Mesothelial cell of epicardium (in vitro differentiated cells): ENCODE results near the gene PSTPIP1. TPM values are rescaled to one million over a fixed set of nuclear protein-coding genes. Genes with fewer than 3 reads are reported as not detected.
A peak's percentile ranks its signal among the peaks of the same experiment; 100 is the strongest.

Source experiments
- DNase-seq, 2 experiments: peaks; one replicate each; pipeline ENCODE4 v3.0.0; 2021; ENCODE audit warnings: low spot score in 2 of 2; ENCODE audit not compliant: unreplicated experiment in 2 of 2
- H3K27ac Mint-ChIP-seq: 2 replicates; pipeline ENCODE4 v1.8.0; 2021; ENCODE audit warnings: mixed read lengths
- H3K27me3 Mint-ChIP-seq: 2 replicates; pipeline ENCODE4 v1.8.0; 2021; ENCODE audit warnings: low read depth, mixed read lengths
- H3K36me3 Mint-ChIP-seq: 2 replicates; pipeline ENCODE4 v1.8.0; 2021; ENCODE audit warnings: mixed read lengths
- H3K4me1 Mint-ChIP-seq: 2 replicates; pipeline ENCODE4 v1.8.0; 2021; ENCODE audit warnings: mixed read lengths
- H3K4me3 Mint-ChIP-seq: 2 replicates; pipeline ENCODE4 v1.8.0; 2021; ENCODE audit warnings: mild to moderate bottlenecking, moderate library complexity, mixed read lengths
- H3K9me3 Mint-ChIP-seq: 2 replicates; pipeline ENCODE4 v1.8.0; 2021; ENCODE audit warnings: mixed read lengths
- CTCF ChIP-seq: fragments of 200-600 bp; sonication (generic); IDR thresholded peaks from one replicate; pipeline ENCODE4 v1.5.0; 2021; ENCODE audit warnings: antibody characterized with exemption; ENCODE audit not compliant: unreplicated experiment
- total RNA-seq: library from RNA; stranded (reverse); gene quantifications from 3 replicates; pipeline ENCODE4 v1.2.1, GENCODE V29; 2021

The PSTPIP1 gene
- total RNA-seq, result 0.59 TPM in 1 of 3 replicates, not detected in the others

- DNase-seq, result no peak
- Mint-ChIP-seq H3K4me3 (no peak within 1 kb of the TSS), H3K36me3 (no peaks in the 10 kb centered on the region), H3K9me3 (no peaks in the 10 kb centered on the region), H3K27me3 (peaks cover 5% of the 10 kb centered on the region), H3K27ac (no peak within 1 kb of the TSS), H3K4me1 (no peaks in the 10 kb centered on the region)
- TF ChIP-seq CTCF, result no peak
These were observed at the start of gene PSTPIP1 for GRCh38 chr15:76994971-76995945. Gene PSTPIP1, plus strand, starts transcription at chr15:76995126. Its CDS starts 448 bp downstream, at chr15:76995574.

GRCh38 chr15:76945494-76946093, 49.3 kb upstream of the PSTPIP1 start:
- no peak for DNase-seq
- Mint-ChIP-seq H3K27ac (peak overlapping the region; percentile 45), H3K36me3 (peaks cover 44% of the 10 kb centered on the region), H3K9me3 (peaks cover 5% of the 10 kb centered on the region), H3K4me1 (peaks cover 11% of the 10 kb centered on the region), H3K4me3 (no peak overlapping the region), H3K27me3 (no peaks in the 10 kb centered on the region)
- no peak for TF ChIP-seq CTCF

GRCh38 chr15:76947454-76947853, 47.5 kb upstream of the PSTPIP1 start:
- Mint-ChIP-seq H3K27ac (no peak overlapping the region), H3K4me3 (no peak overlapping the region), H3K36me3 (peaks cover 42% of the 10 kb centered on the region), H3K27me3 (no peaks in the 10 kb centered on the region), H3K9me3 (peaks cover 5% of the 10 kb centered on the region), H3K4me1 (peaks cover 11% of the 10 kb centered on the region)
- no peak for TF ChIP-seq CTCF
- no peak for DNase-seq

GRCh38 chr15:76951220-76951619, 43.7 kb upstream of the PSTPIP1 start:
- Mint-ChIP-seq H3K27ac (peak overlapping the region; percentile 14), H3K4me3 (no peak overlapping the region), H3K9me3 (no peaks in the 10 kb centered on the region), H3K4me1 (peaks cover 5% of the 10 kb centered on the region), H3K27me3 (no peaks in the 10 kb centered on the region), H3K36me3 (peaks cover 22% of the 10 kb centered on the region)
- DNase-seq, result no peak
- TF ChIP-seq CTCF, result no peak

- Mint-ChIP-seq H3K4me3 (no peak overlapping the region), H3K27ac (no peak overlapping the region), H3K27me3 (no peaks in the 10 kb centered on the region), H3K36me3 (peaks cover 8% of the 10 kb centered on the region), H3K4me1 (peaks cover 5% of the 10 kb centered on the region), H3K9me3 (no peaks in the 10 kb centered on the region)
- no peak for TF ChIP-seq CTCF
- DNase-seq, result no peak
These were observed 41.0 kb upstream of the PSTPIP1 start for GRCh38 chr15:76953913-76954312.
